NCI-H2171 (cell line): Measurements from ENCODE around the gene ARHGEF2.
"Not testable (repeated sequence)": the region's sequence is repeated elsewhere in the genome, so short reads cannot be mapped to it uniquely, and the experiment has no call there.

Source experiments
- DNase-seq: peaks from one replicate; lab custom pipeline; 2025; lab: John Stamatoyannopoulos, UW

The ARHGEF2 gene

GRCh38 chr1:155942578-155943141, 35.7 kb downstream of the ARHGEF2 start:
- no peak for DNase-seq

GRCh38 chr1:155941845-155942531, 36.4 kb downstream of the ARHGEF2 start:
- DNase-seq, result no peak

GRCh38 chr1:155940993-155941844, 37.1 kb downstream of the ARHGEF2 start, which contains the start of gene RXFP4:
RXFP4 (plus strand) TSS chr1:155941638; CDS start chr1:155941710, 72 bp downstream.
- no peak for DNase-seq

GRCh38 chr1:155940482-155940992, 37.8 kb downstream of the ARHGEF2 start:
- DNase-seq, result no peak

GRCh38 chr1:155938220-155938627, 40.1 kb downstream of the ARHGEF2 start:
- DNase-seq, result peak; percentile 58

GRCh38 chr1:155934936-155935590, 43.3 kb downstream of the ARHGEF2 start:
- peak; percentile 65 for DNase-seq

GRCh38 chr1:155934097-155934935, 44.0 kb downstream of the ARHGEF2 start, which contains the start of gene KHDC4:
KHDC4 (minus strand) TSS chr1:155934413; CDS start chr1:155934373, 40 bp downstream.
- DNase-seq, result peak; percentile 98

- no peak for DNase-seq
These were observed 44.7 kb downstream of the ARHGEF2 start for GRCh38 chr1:155933591-155934096.

GRCh38 chr1:155932487-155932886, 45.9 kb downstream of the ARHGEF2 start:
- DNase-seq, result no peak

- DNase-seq, result no peak
These were observed 46.3 kb downstream of the ARHGEF2 start for GRCh38 chr1:155932081-155932480.

- DNase-seq, result no peak
These were observed 46.9 kb downstream of the ARHGEF2 start for GRCh38 chr1:155931332-155932038.

GRCh38 chr1:155930725-155931124, 47.6 kb downstream of the ARHGEF2 start:
- DNase-seq, result not testable (repeated sequence)

- DNase-seq, result no peak
These were observed 49.3 kb downstream of the ARHGEF2 start for GRCh38 chr1:155929057-155929456.

GRCh38 chr1:155925506-155925905, 52.8 kb downstream of the ARHGEF2 start:
- no peak for DNase-seq

- DNase-seq, result no peak
These were observed 57.6 kb downstream of the ARHGEF2 start for GRCh38 chr1:155920717-155921116.

- no peak for DNase-seq
These were observed 58.5 kb downstream of the ARHGEF2 start for GRCh38 chr1:155919801-155920200.

- no peak for DNase-seq
These were observed 59.7 kb downstream of the ARHGEF2 start for GRCh38 chr1:155918660-155919059.

- DNase-seq, result no peak
These were observed 64.2 kb downstream of the ARHGEF2 start for GRCh38 chr1:155913969-155914757.

GRCh38 chr1:155912056-155912536, 66.3 kb downstream of the ARHGEF2 start:
- DNase-seq, result no peak
